MV-4-11 (cell line): ENCODE results near the gene PLA2G2F.
A peak's percentile ranks its signal among the peaks of the same experiment; 100 is the strongest.

Experiments
- DNase-seq: peaks from one replicate; lab custom pipeline; 2025; lab: John Stamatoyannopoulos, UW

The PLA2G2F gene

DNA sequence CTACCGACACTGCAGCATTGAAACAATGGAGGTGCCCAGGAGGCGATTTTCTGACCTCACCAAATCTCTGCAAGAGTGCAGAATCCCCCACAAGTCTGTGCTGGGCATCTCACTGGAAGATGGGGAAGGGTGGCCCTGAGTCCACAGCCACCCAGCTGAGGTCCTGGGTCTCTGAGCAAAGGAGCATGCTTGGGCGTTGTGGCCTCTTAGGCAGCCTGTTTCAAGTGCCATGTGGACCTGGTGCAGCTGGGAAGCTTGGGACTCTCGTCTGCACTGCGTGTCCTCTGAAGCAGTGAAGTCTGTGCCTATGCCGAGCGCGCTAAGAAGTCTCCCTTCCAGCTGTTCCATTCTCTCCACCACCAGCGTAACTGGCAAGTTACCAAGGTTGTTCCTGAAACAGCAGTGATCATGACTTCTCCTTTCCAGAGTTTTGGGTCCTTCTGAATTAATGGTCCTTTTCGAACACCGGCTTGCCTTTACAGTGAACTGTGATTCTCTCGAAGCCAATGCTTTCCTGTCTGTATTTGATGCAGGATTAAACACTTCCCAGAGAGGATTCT is 52.2 kb downstream of the PLA2G2F start:
- DNase-seq, result peak; percentile 43

DNA sequence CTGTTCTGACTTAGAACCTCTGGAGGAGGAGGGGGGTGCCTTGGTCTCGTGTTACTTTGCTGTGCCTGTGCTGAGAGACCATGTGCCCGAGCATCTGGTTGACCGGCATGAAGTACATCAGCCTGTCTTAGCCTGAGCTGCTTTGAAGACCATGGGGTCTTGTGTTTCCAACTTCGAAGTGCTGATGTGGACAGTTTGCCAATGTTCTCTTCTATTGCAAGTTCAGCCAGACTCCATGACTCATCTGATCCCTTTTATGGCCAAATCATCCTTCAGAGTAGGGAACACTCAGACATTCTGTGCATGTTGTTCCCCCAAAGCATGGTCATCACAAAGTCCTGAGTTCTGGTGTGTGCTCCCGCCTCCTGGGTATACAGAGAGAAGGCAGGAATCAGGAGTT is 53.2 kb downstream of the PLA2G2F start:
- peak; percentile 33 for DNase-seq

DNA sequence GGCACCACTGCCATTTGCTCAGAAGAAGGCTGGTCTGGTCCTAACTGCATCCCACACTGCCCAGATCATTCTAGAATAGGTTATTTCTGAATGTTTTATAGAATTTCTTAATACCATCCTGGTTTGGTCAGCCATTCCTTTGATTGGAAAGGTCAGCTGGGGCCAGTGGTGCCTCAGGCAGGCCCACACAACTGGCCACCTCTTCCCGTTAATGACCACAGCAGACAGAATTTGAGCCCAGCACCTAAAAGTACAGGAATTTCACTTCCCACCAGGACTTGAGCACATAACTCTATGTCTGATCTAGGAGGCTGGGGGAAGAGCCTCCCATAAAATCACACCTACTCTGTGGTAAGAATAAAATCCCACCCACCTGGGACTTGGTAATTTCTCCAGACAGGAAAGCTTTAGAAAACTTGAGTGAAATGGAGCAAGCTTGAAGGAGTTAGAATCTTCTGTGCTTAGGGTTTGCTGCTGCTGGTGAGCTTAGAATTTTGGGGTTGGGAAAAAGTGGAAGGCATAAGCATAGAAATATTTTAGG is 53.8 kb downstream of the PLA2G2F start:
- no peak for DNase-seq

DNA sequence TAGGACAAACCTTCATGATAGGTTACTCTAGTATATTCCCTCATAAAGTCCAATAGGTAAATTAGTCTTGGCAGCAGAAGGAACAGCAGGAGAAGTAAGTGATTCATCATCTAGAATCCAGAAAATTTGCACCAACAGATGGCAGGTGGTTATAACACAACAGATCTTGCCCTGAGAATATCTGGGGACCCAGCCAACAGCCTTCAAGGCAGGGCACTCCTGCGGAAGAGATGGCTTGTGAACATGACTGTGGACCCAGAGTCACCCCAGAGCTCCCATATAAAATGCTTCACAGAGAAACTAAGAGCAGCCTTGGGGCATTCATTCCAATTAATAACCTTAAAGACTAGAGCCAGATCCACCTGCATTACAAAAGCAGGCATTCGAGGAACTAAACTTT is 55.1 kb downstream of the PLA2G2F start:
- DNase-seq, result no peak

DNA sequence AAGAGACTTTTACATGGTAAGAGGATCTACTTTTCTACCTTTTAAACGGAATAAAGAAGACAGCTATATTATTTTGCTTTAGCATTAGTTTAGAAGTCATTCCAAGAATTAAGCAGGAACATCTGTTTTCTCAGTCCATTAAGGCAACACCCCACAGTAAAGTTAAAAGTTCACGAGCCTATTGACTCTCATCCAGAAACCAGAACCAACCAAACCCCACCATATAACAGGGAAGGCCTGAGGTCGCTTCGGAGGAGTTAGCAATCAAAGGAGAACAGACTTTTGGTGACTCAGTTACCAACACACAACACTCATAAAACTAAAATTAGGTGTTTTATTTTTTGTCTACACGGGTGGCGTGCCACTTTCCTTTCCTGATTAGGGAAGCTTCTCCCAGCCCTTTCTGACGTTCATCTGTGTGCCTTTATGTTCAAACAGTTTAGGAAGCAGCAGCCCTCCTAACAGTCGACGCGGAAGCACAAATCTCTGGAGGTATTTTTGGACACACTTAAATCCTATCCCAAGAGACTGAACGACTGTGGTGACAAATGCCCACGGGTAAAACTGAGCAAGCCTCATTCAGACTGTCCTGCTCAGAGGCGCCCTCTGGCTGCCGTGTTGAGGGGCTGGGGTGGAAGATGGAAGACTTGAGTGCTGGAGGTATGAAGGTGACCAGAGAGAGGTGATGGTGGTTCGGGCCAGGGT is 55.8 kb downstream of the PLA2G2F start:
- peak; percentile 73 for DNase-seq

DNA sequence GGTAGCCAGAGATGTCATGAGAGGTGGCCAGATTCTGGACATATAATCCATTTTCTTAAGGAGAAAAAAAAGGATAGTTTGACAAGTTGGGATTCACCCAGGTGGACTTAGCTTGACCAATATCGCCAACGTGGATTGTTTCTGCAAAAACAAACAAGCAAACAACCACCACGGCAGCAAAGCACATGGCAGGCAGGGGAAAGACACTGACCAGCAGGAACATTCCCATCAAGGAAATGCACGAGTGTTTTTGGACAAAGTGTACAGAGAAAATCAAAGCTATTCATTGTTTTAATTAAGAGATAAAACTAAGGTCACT is 56.3 kb downstream of the PLA2G2F start:
- DNase-seq, result no peak

DNA sequence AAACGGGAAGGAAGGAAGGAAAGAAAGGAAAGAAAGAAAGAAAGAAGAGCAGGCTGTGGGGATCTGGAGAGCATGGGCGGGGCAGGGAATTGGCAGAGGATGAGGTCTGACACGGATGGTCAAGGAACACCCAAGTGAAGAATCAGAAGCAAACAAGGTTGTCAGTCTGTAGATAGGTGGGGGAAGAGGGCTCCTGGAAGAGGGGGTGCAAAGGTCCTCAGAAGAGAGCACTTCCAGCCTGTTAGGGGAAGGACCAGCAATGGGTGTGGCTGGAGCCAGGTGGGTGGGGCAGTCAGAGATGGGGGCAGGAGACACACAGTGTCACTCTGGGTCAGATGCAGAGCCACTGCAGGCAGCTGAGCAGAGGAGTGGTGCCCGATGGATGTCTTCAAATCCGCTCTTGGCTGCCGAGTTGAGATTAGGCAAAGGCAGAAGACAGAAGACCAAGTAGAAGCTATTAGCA is 58.2 kb downstream of the PLA2G2F start:
- DNase-seq, result no peak

DNA sequence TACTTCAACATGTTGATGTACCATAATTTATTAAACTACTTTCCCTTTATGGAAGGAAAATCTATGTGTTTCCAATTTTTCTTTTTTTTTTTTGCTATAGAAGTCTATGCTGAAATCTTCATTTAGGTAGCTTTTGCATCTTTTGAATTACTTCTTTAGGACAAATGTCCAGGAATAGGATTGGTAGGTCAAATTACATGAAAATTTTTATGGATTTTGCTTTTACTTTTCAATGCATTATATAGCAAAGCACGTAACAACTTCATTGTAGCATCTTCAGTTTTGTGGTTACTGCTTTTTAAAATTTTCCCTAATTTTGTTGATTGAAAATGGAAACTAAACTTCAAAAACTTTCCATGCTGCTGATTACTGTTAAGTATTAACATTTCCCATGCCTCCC is 59.2 kb downstream of the PLA2G2F start:
- DNase-seq, result no peak

DNA sequence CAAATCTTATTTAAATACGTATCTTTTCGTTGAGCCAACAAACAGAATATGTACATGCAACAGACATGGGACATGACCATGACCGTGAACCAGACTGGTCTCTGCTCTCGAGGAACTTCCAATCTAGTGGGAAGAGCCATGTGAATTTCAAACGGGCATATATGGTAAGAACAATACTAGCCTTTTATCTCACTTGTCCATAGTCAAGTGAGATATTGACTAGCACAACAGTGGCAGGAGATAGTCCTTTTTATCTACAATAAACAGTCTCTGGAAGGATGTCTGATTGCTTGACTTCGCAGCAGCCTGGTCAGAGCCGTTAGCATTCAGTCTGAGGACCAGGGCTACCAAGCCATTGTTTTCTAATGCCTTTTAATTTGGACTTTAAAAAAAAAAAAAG is 59.8 kb downstream of the PLA2G2F start:
- no peak for DNase-seq

DNA sequence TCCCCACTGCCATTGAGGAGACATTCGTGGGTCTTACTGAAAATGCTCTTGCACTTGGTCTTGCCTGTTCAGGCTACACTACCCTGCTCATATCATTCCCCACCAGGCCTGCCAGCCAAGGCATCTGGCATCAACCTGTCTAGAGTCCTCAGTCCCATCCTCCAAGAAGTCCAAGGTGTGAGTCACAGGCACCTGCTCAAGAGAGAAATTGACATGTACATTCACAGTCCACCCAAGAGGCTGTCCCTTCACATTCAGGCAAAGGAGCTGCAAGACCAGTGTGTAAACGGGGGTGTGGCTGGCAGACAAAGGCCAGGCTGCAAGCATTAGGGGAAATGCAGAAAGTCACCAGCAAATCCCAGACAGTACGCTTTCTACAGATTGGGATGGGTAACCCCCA is 60.3 kb downstream of the PLA2G2F start:
- DNase-seq, result no peak

DNA sequence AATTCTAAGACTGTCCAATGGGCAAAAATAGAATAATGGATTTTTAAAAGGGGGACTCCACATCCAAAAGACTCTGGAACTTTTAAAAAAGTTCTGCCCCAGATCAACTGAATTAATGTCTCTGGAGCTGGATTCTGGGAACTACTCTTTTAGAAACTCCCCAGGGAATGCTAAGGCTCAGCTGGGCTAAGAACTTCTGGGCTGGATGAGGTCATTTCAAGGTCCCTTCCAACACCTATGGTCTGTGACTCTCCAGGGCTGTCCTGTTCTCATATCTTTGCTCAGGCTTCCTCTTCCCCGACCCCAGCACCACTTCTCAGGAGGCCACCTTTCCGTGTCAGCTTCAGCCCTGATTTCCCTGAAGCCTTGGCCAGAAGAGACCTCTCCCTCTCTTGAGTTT is 60.7 kb downstream of the PLA2G2F start:
- no peak for DNase-seq
